ENCODE results near the gene DPM2. TPM values are rescaled to one million over a fixed set of nuclear protein-coding genes. Genes with fewer than 3 reads are reported as not detected.
A peak's percentile ranks its signal among the peaks of the same experiment; 100 is the strongest.

The DPM2 gene
- total RNA-seq, 4 donors from 2014 or later, result 6.6 to 13.3 (median 8.5) TPM

DNA sequence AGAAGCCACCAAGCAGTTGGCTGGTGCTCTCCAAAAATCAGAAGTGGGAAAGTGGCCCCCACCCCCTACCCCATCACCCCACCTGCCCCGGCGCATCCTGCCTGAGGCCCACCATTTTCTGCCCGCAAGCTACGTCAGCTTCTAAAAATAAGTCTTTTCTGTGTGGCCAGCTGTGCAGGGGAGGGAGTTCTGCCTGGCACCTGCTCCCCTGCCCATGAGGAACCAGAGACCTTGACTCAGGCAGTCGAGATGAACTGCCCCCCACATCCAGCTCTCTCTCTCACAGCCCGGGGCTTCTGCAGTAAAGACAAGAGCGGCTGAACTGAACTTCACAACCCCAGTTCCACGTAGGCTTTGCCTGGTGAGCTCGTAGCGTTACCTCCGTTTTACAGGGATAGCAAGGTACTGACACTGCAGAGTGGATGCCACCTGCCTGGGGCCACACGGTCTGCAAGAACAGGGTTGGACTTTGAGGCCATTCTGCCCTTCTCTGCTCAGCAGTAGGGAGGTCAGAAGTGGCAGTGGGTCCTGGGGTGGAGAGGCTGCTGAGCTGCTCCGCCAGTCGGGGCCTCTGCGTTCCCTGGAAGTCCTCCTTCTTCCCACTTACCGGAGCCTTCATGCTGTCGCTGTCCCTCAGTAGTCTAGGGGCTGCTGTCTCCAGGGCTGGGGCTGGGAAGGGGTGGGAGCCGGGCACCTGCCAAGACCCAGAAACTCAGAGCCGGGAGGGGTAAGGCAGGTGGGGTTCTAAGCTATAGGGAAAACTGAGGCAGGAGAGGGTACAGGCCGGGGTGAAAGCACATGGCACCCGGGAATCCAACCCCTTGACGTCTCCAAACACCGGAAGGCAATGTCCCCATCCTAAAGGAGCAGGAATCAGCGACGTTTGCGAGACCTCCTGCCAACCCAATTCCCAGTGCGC lies 21.6 kb downstream of the DPM2 start:
- H3K27ac ChIP-seq (replicated peaks in 1 of 4), result peak overlapping the region; percentile 69 to 86 (median 78)
- intact Hi-C loops (cut with DNase I), result no loop called here
- no peaks in the 10 kb centered on the region for H3K9me3 ChIP-seq
- no peak for TF ChIP-seq POLR2AphosphoS5 (IDR thresholded peaks at IDR 0.05)
- peak; percentile 5 for TF ChIP-seq EP300 (IDR thresholded peaks at IDR 0.05)
- H3K4me1 ChIP-seq, result peaks cover 46 to 65% (median 55%) of the 10 kb centered on the region in 4 donors
- WGBS, result 22% methylated on average over 18 of the region's 27 CpGs
- peaks cover 8 to 35% (median 32%) of the 10 kb centered on the region in 4 donors for H3K36me3 ChIP-seq
- peak overlapping the region; percentile 67 to 89 (median 73) for H3K4me3 ChIP-seq
- no peaks in the 10 kb centered on the region for H3K27me3 ChIP-seq
- no peak for DNase-seq (ENCODE audit: extremely low spot score)

DNA sequence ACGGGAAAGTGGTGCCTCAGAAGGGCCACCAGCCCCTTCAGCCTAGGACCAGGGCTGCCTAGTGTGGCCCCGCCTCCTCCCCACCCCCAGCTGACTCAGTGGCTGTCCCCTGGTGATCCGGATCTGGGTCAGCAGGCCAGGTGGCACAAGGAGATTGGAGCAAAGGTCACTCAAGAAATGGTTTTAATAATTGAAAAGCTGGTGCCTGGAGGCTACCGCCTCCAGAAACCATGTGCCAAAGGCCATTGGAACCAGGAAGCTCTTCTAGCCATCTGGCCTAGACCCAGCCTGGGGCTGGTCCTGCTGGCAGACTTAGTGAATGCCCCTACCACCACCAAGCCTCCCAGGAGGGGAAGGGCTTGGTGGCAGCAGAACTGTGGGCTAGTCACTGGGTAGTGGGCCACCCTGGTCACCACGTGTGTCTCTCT lies 22.3 kb downstream of the DPM2 start:
- Histone ChIP-seq H3K4me1 (peaks cover 45 to 65% (median 57%) of the 10 kb centered on the region in 4 donors), H3K27ac (replicated peaks in 1 of 4) (peak overlapping the region in 2 of 4 donors; percentile 79 to 86), H3K27me3 (no peaks in the 10 kb centered on the region), H3K4me3 (peak overlapping the region in 1 of 4 donors; percentile 89), H3K9me3 (no peaks in the 10 kb centered on the region), H3K36me3 (peaks cover 8 to 43% (median 39%) of the 10 kb centered on the region in 4 donors)
- DNase-seq (ENCODE audit: extremely low spot score), result no peak
- 65% methylated on average over 4 of the region's 5 CpGs for WGBS
- TF ChIP-seq, protein P1, sequence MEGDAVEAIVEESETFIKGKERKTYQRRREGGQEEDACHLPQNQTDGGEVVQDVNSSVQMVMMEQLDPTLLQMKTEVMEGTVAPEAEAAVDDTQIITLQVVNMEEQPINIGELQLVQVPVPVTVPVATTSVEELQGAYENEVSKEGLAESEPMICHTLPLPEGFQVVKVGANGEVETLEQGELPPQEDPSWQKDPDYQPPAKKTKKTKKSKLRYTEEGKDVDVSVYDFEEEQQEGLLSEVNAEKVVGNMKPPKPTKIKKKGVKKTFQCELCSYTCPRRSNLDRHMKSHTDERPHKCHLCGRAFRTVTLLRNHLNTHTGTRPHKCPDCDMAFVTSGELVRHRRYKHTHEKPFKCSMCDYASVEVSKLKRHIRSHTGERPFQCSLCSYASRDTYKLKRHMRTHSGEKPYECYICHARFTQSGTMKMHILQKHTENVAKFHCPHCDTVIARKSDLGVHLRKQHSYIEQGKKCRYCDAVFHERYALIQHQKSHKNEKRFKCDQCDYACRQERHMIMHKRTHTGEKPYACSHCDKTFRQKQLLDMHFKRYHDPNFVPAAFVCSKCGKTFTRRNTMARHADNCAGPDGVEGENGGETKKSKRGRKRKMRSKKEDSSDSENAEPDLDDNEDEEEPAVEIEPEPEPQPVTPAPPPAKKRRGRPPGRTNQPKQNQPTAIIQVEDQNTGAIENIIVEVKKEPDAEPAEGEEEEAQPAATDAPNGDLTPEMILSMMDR (IDR thresholded peaks at IDR 0.05), result no peak
- no peak for TF ChIP-seq EP300 (IDR thresholded peaks at IDR 0.05)
- no peak for TF ChIP-seq POLR2AphosphoS5 (IDR thresholded peaks at IDR 0.05)
- TF ChIP-seq POLR2A (IDR thresholded peaks at IDR 0.05; ENCODE audit: low read depth), result no peak
- intact Hi-C loops (cut with DNase I), result no loop called here

DNA sequence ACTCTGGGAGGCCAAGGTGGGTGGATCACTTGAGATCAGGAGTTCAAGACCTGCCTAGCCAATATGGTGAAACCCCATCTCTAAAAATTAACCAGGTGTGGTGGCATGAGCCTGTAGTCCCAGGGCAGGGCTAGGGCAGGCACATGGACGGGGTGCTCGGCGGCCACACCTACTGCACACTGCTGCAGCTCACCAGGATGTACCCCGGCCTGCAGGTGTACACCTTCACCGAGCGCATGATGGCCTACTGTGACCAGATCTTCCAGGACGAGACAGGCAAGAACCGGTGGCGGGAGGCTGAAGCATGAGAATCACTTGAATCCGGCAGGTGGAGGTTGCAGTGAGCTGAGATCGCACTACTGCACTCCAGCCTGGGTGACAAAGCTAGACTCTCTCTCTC lies 24.0 kb downstream of the DPM2 start:
- WGBS, result 96% methylated on average over 11 of the region's 11 CpGs
- Histone ChIP-seq H3K27me3 (no peaks in the 10 kb centered on the region), H3K27ac (replicated peaks in 1 of 4) (no peak overlapping the region), H3K4me1 (peaks cover 32 to 57% (median 43%) of the 10 kb centered on the region in 4 donors), H3K36me3 (peaks cover 8 to 57% (median 52%) of the 10 kb centered on the region in 4 donors), H3K9me3 (no peaks in the 10 kb centered on the region), H3K4me3 (no peak overlapping the region)
- intact Hi-C loops (cut with DNase I), result no loop called here
- DNase-seq (ENCODE audit: extremely low spot score), result no peak
- TF ChIP-seq, protein P1 (IDR thresholded peaks at IDR 0.05), result no peak
- TF ChIP-seq POLR2A (IDR thresholded peaks at IDR 0.05; ENCODE audit: low read depth) (no peak), EP300 (IDR thresholded peaks at IDR 0.05) (no peak), POLR2AphosphoS5 (IDR thresholded peaks at IDR 0.05) (no peak)

DNA sequence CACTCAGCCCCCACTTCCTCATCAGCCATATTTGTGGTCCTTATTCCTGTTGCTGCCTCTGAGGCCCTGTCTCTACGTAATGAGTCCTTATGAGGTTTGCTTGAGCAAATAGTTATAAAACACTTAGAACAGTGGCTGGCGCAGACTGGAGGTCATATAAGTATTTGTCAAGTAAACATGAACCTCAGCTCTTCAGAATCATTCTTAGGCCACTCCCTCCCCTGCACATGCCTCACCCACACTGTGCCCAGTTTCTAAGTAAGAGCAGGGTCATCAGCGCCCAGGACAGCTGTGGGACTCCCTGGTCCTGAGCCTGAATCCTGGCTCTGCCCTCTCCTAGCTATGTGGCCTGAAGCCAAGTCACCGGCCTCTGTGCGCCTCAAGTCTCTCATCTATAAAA lies 24.8 kb downstream of the DPM2 start:
- Histone ChIP-seq H3K36me3 (peaks cover 8 to 65% (median 60%) of the 10 kb centered on the region in 4 donors), H3K9me3 (no peaks in the 10 kb centered on the region), H3K27ac (replicated peaks in 1 of 4) (no peak overlapping the region), H3K4me3 (no peak overlapping the region), H3K27me3 (no peaks in the 10 kb centered on the region), H3K4me1 (peaks cover 24 to 49% (median 35%) of the 10 kb centered on the region in 4 donors)
- WGBS, result 96% methylated on average over 5 of the region's 5 CpGs
- DNase-seq (ENCODE audit: extremely low spot score), result no peak
- TF ChIP-seq, protein P1 (IDR thresholded peaks at IDR 0.05), result no peak
- no peak for TF ChIP-seq POLR2AphosphoS5 (IDR thresholded peaks at IDR 0.05)
- TF ChIP-seq POLR2A (IDR thresholded peaks at IDR 0.05; ENCODE audit: low read depth), result no peak
- TF ChIP-seq EP300 (IDR thresholded peaks at IDR 0.05), result no peak
- intact Hi-C loops (cut with DNase I), result no loop called here

DNA sequence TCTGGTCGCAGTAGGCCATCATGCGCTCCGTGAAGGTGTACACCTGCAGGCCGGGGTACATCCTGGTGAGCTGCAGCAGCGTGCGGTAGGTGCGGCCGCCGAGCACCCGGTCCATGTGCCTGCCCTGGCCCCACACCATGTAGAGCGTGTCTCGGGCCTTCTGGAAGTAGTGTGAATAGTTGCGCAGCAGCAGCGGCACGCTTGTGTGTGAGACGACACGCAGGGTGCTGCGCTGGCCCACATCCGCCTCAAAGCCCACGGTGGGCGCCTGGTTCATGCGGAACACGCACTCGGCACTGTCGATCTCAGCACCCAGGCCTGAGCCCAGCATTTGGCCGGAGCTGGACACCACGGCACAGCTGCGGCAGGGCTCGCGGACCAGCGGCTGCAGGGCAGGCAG lies 25.4 kb downstream of the DPM2 start:
- H3K27ac ChIP-seq (replicated peaks in 1 of 4), result no peak overlapping the region
- H3K27me3 ChIP-seq, result no peaks in the 10 kb centered on the region
- intact Hi-C loops (cut with DNase I), result no loop called here
- peaks cover 8 to 69% (median 62%) of the 10 kb centered on the region in 4 donors for H3K36me3 ChIP-seq
- no peak for TF ChIP-seq EP300 (IDR thresholded peaks at IDR 0.05)
- no peak for TF ChIP-seq POLR2A (IDR thresholded peaks at IDR 0.05; ENCODE audit: low read depth)
- TF ChIP-seq, protein P1 (IDR thresholded peaks at IDR 0.05), result no peak
- TF ChIP-seq POLR2AphosphoS5 (IDR thresholded peaks at IDR 0.05), result no peak
- peaks cover 18 to 43% (median 31%) of the 10 kb centered on the region in 4 donors for H3K4me1 ChIP-seq
- WGBS, result 97% methylated on average over 27 of the region's 31 CpGs
- no peaks in the 10 kb centered on the region for H3K9me3 ChIP-seq
- H3K4me3 ChIP-seq, result no peak overlapping the region
- DNase-seq (ENCODE audit: extremely low spot score), result no peak
